NT2/D1 (cell line): ENCODE results near the gene IRX4.

Experiments used
- SUZ12 ChIP-seq: IDR thresholded peaks from 2 replicates; pipeline ENCODE4 v1.6.1; 2011; ENCODE audit not compliant: insufficient read length, insufficient read depth; ENCODE audit errors: extremely low read depth
- YY1 ChIP-seq: IDR thresholded peaks from 2 replicates; pipeline ENCODE4 v1.6.1; 2011; ENCODE audit not compliant: insufficient read length, insufficient read depth
- ZNF274 ChIP-seq: IDR thresholded peaks from 2 replicates; pipeline ENCODE4 v1.6.1; 2011; ENCODE audit warnings: mild to moderate bottlenecking, low read depth, low read length

DNA sequence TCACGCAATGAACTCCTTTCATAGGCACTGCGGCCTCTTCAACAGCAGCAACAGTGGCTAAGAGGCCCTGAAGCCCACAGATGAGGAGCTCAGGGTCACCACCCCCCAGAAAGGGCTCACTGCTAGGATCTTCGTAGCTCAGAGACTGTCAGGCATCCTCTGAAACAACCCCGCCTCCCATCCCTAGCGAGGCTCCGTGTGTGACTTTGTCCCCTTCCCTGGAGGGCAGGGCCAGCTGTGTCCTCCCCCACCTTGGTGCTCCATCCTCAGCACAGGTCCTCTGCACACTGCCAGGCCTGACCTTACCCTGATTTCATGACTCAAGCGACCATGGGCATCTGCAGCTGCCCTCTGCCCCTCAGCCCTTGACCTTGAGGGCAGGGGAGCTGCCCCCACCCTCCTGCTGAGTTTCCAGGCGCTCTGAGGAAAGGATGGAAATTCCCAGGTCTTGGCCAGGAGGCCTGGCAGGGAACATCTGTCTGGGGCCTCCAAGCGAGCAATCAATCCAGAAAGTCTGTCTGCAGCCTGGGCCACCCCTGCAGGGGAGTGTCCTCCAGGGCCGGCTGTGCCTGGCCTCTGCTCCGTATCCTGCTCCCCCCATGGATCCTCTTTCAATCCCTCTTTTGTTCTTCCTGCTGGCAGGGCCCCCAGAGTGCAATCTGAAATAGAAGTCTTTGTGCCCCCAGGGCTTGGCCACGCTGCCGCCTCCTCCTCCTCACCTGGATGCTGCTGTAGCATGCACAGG, 6.8 kb upstream of the IRX4 start:
- TF ChIP-seq ZNF274: no peak
- no peak for TF ChIP-seq YY1
- no peak for TF ChIP-seq SUZ12
